HG03108 (cell line): ENCODE results near the gene LASP1NB.
"Not testable (repeated sequence)": the region's sequence is repeated elsewhere in the genome, so short reads cannot be mapped to it uniquely, and the experiment has no call there.

ENCODE experiments used
- ATAC-seq: cut with Tn5 transposase; IDR thresholded peaks from one replicate; pipeline ENCODE4 v1.9.1; 2021; ENCODE audit warnings: moderate library complexity; ENCODE audit not compliant: unreplicated experiment

Gene LASP1NB

GRCh38 chr17:38959508-38959907 lies 34.1 kb downstream of the LASP1NB start:
- ATAC-seq: no peak

DNA sequence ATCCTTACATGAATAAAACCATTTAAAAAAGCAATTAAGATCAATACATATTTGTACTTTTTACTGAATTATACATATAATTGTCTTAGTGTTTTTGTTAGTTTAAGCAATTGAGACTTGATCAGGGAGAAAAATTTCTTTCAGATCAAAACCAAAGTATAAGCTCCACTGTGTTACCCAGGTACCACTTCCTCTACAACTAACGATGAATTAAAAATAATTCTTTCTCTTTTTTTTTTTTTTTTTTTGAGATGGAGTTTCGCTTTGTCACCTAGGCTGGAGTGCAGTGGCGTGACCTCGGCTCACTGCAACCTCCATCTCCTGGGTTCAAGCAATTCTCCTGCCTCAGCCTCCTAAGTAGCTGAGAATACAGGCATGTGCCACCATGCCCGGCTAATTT lies 35.0 kb downstream of the LASP1NB start:
- ATAC-seq: no peak

DNA sequence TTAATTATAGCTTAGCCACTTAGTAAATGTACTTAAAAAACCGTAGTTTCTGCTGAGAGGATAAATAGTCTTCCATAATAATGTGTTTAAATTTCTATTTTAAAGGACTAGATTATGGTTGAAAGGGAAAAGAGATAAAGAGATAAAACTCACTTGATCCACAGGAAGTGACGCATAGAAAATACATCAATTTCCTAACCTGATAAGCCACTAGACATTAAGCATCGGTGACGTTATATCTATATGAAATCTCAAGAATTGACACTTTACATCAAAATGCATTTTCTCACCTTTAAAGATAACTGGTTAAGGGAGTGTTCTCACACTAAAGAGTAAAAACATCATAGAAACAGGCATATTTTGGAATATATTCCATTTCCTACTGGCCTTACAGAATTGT lies 36.0 kb downstream of the LASP1NB start:
- no peak for ATAC-seq

- no peak for ATAC-seq
Observed at GRCh38 chr17:38967290-38967738, 41.9 kb downstream of the LASP1NB start, which contains the start of gene FBXO47. Gene FBXO47, minus strand, starts transcription at chr17:38967403. Its CDS starts 4,378 bp downstream, at chr17:38963025.

GRCh38 chr17:38969281-38969680 lies 43.9 kb downstream of the LASP1NB start:
- ATAC-seq: no peak

GRCh38 chr17:38970128-38970527 lies 44.7 kb downstream of the LASP1NB start:
- no peak for ATAC-seq

DNA sequence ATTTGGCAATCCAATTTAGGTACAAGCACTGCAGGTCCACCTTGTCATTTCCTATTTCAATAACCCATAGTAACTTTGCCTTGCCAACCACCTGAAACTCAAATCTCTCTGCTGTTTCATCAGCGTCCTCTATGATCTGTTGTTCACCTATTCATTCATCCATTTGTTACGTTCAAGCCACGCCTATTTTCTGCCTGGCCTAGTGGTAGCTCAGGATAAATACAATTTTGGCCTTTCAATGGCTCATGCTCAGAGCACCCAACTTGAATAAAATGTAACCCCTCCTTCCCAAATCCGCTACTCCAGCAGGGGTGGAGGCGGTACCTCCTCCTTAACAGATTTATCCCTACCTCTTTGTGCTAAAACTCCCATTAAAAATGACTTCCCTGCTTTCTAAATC lies 45.4 kb downstream of the LASP1NB start:
- no peak for ATAC-seq

GRCh38 chr17:38976187-38976551 lies 50.8 kb downstream of the LASP1NB start:
- not testable (repeated sequence) for ATAC-seq

- no peak for ATAC-seq
Observed at GRCh38 chr17:38978180-38978579, 52.8 kb downstream of the LASP1NB start.
